K562 (cell line): ENCODE results near the gene CD40. TPM values are rescaled to one million over a fixed set of nuclear protein-coding genes. Genes with fewer than 3 reads are reported as not detected.

Experiments
- E2F3 ChIP-seq: fragments of 250-450 bp; sonication (Bioruptor Pico); IDR thresholded peaks from 2 replicates; pipeline ENCODE4 v1.4.0; 2020; ENCODE audit warnings: mild to moderate bottlenecking
- HCFC1 ChIP-seq: IDR thresholded peaks from 2 replicates; pipeline ENCODE4 v1.6.1; 2012; ENCODE audit warnings: low read depth, low read length, improper control_type of control experiment
- IFI16 ChIP-seq: fragments of 250-450 bp; sonication (Bioruptor Pico); IDR thresholded peaks from 2 replicates; pipeline ENCODE4 v2.1.2; 2022; ENCODE audit warnings: mild to moderate bottlenecking, inconsistent platforms
- MGA ChIP-seq: fragments of 450-650 bp; IDR thresholded peaks from 2 replicates; pipeline ENCODE4 v1.6.1; 2016; ENCODE audit warnings: mild to moderate bottlenecking, moderate library complexity
- NUFIP1 ChIP-seq: fragments of 450-650 bp; IDR thresholded peaks from 2 replicates; pipeline ENCODE4 v1.6.1; 2018; ENCODE audit not compliant: partially characterized antibody
- PTBP1 ChIP-seq: fragments of 200-400 bp; formaldehyde crosslinking; IDR thresholded peaks from 2 replicates; pipeline ENCODE4 v1.6.1; 2017; ENCODE audit warnings: low read depth, low read length
- SLC30A9 ChIP-seq: fragments of 250-450 bp; sonication (Bioruptor Pico); IDR thresholded peaks from 2 replicates; pipeline ENCODE4 v1.8.0; 2022; ENCODE audit warnings: mild to moderate bottlenecking, moderate library complexity
- XRCC4 ChIP-seq: IDR thresholded peaks from one replicate; pipeline ENCODE4 v1.6.1; 2011; ENCODE audit not compliant: insufficient read depth, insufficient read length; ENCODE audit errors: extremely low read depth
- ZMIZ1 ChIP-seq, 2 experiments: fragments of 150-350 bp in 1 of 2; IDR thresholded peaks; 2 replicates each; pipeline ENCODE4 v1.6.1; 2012 to 2016; ENCODE audit warnings: low read depth in 2 of 2, low read length in 2 of 2, mild to moderate bottlenecking in 1 of 2, moderate library complexity in 1 of 2
- ZNF316 ChIP-seq: fragments of 450-650 bp; IDR thresholded peaks from 2 replicates; pipeline ENCODE4 v1.6.1; 2016
- ZNF408 ChIP-seq: fragments of 250-450 bp; sonication (Bioruptor Pico); IDR thresholded peaks from 2 replicates; pipeline ENCODE4 v1.4.0; 2020; ENCODE audit warnings: low read depth, mild to moderate bottlenecking, moderate library complexity
- polyA plus RNA-seq, 8 experiments: library from polyadenylated mRNA; depleted of rRNA in 4 of 8; stranded (reverse) in 5 of 8; unstranded in 3 of 8; fragments of >200 nt; fragmentation: Nextera tagmentation in 2 of 8; fragmentation: Illumina TruSeq in 1 of 8; extraction: Ambion mirVana in 2 of 8; extraction: Trizol in 1 of 8; gene quantifications; 2 replicates each; pipeline versions ENCODE4 v1.2.1 to v1.2.3, GENCODE V29; 2011 to 2014; ENCODE audit warnings: inconsistent platforms in 1 of 8, missing spikeins in 1 of 8
- total RNA-seq, 7 experiments: library from RNA; depleted of rRNA in 6 of 7; stranded (reverse); fragments of >200 nt in 6 of 7; fragmentation: Illumina TruSeq in 2 of 7; extraction: Trizol in 2 of 7; gene quantifications; 2 replicates each; pipeline versions ENCODE4 v1.2.1 to v1.2.3, GENCODE V29; 2011 to 2021; ENCODE audit warnings: low replicate concordance in 1 of 7

Gene CD40
- total and polyA plus RNA-seq, 9 of the 15 experiments (the other 6 are each of a cell fraction or from before 2014, with no cell fraction given), result 0.76 to 3.7 (median 1.6) TPM

GRCh38 chr20:46089417-46090388, 28.4 kb upstream of the CD40 start, which contains the start of gene NCOA5 (continued):
- 0 out of 4 replicates have a peak, but pooled peaks of 1 of the 2 experiments have one; percentile 42 for TF ChIP-seq ZMIZ1 (IDR thresholded peaks at IDR 0.05; ENCODE audit: low read depth in 2 of 2, low read length in 2 of 2)
- TF ChIP-seq XRCC4, result no peak
- no peak for TF ChIP-seq IFI16 (CRISPR knock-in tag)
- no peak for TF ChIP-seq PTBP1
- TF ChIP-seq E2F3 (CRISPR knock-in tag), result peak; percentile 89
- TF ChIP-seq ZNF408 (CRISPR knock-in tag), result no peak
- no peak for TF ChIP-seq MGA
- TF ChIP-seq NUFIP1, result no peak
- peak; percentile 73 for TF ChIP-seq HCFC1
- TF ChIP-seq SLC30A9 (CRISPR knock-in tag), result no peak
- TF ChIP-seq ZNF316, result no peak
